SU-DHL-6 (cell line): ENCODE results near the gene SPACA5.
"Not testable (repeated sequence)": the region's sequence is repeated elsewhere in the genome, so short reads cannot be mapped to it uniquely, and the experiment has no call there.

Experiments used
- H2AFZ ChIP-seq: fragments of 200-600 bp; sonication (generic); 2 replicates; pipeline ENCODE4 v1.6.1; 2014; ENCODE audit warnings: low read depth, mild to moderate bottlenecking, moderate library complexity, mixed read lengths, antibody characterized with exemption, low read length; ENCODE audit not compliant: severe bottlenecking
- H3F3A ChIP-seq: fragments of 200-600 bp; shearing (Covaris generic); 2 replicates; pipeline ENCODE4 v1.6.0; 2016; ENCODE audit warnings: antibody characterized with exemption, mild to moderate bottlenecking; ENCODE audit not compliant: insufficient read depth
- H3K27ac ChIP-seq: fragments of 200-600 bp; sonication (generic); 2 replicates; pipeline ENCODE4 v1.5.1; 2016; ENCODE audit warnings: low read depth, mild to moderate bottlenecking, low read length, moderate library complexity, mixed read lengths
- H3K27me3 ChIP-seq: fragments of 200-600 bp; sonication (generic), shearing (Covaris generic); 2 replicates; pipeline ENCODE4 v1.6.0; 2014; ENCODE audit warnings: mild to moderate bottlenecking, low read length
- H3K36me3 ChIP-seq: fragments of 200-600 bp; sonication (generic); 2 replicates; pipeline ENCODE4 v1.6.1; 2014; ENCODE audit warnings: mild to moderate bottlenecking, low read length, mixed read lengths
- H3K4me2 ChIP-seq: fragments of 300-600, 200-600 bp; shearing (Covaris generic), sonication (generic); 2 replicates; pipeline ENCODE4 v1.6.0; 2014; ENCODE audit warnings: low read length, low read depth, mild to moderate bottlenecking; ENCODE audit not compliant: poor library complexity, severe bottlenecking
- H3K4me3 ChIP-seq: fragments of 200-600 bp; sonication (generic); 2 replicates; pipeline ENCODE4 v1.5.1; 2014; ENCODE audit warnings: antibody characterized with exemption, low read length, mild to moderate bottlenecking, mixed read lengths; ENCODE audit not compliant: insufficient read depth, poor library complexity, severe bottlenecking
- H3K79me2 ChIP-seq: fragments of 200-600 bp; sonication (generic); 2 replicates; pipeline ENCODE4 v1.6.1; 2014; ENCODE audit warnings: mild to moderate bottlenecking, low read length, moderate library complexity; ENCODE audit not compliant: insufficient read depth
- H3K9ac ChIP-seq: fragments of 200-600 bp; sonication (generic); 2 replicates; pipeline ENCODE4 v1.7.0; 2014; ENCODE audit warnings: mild to moderate bottlenecking, low read length
- H3K9me2 ChIP-seq: fragments of 200-600 bp; sonication (generic); replicated peaks from 2 replicates; pipeline ENCODE4 v1.6.1; 2014; ENCODE audit warnings: low read length; ENCODE audit not compliant: insufficient read depth
- H3K9me3 ChIP-seq: fragments of 200-600 bp; sonication (generic); 2 replicates; pipeline ENCODE4 v1.6.1; 2014; ENCODE audit warnings: low read length, mixed read lengths; ENCODE audit not compliant: insufficient read depth
- H4K20me1 ChIP-seq: fragments of 200-600 bp; sonication (generic); 2 replicates; pipeline ENCODE4 v1.6.1; 2014; ENCODE audit warnings: low read depth, mild to moderate bottlenecking, antibody characterized with exemption, low read length, moderate library complexity, mixed read lengths
- CTCF ChIP-seq: fragments of 200-600 bp; sonication (generic); IDR thresholded peaks from one replicate; pipeline ENCODE4 v1.5.1; 2017; ENCODE audit warnings: antibody characterized with exemption, mild to moderate bottlenecking, low read length, moderate library complexity; ENCODE audit not compliant: insufficient read depth, poor library complexity, severe bottlenecking
- EZH2phosphoT487 ChIP-seq: fragments of 200-600 bp; sonication (generic), shearing (Covaris generic); conservative IDR thresholded peaks from 2 replicates; pipeline ENCODE4 v1.6.1; 2018; ENCODE audit warnings: mild to moderate bottlenecking, antibody characterized with exemption, low read length, moderate library complexity, mixed read lengths

The SPACA5 gene

GRCh38 chrX:48019892-48020291, 13.1 kb downstream of the SPACA5 start:
- H3K27me3 ChIP-seq, H3K79me2 ChIP-seq, H3K9me2 ChIP-seq, H3F3A ChIP-seq, H4K20me1 ChIP-seq, H3K4me2 ChIP-seq, H2AFZ ChIP-seq, H3K4me3 ChIP-seq, H3K27ac ChIP-seq, H3K9me3 ChIP-seq, H3K9ac ChIP-seq, H3K36me3 ChIP-seq: not testable (repeated sequence)

- not testable (repeated sequence) for H4K20me1 ChIP-seq, H3K9me3 ChIP-seq, H3K27ac ChIP-seq, H3F3A ChIP-seq, H3K9me2 ChIP-seq, H3K4me3 ChIP-seq, H3K36me3 ChIP-seq, H3K27me3 ChIP-seq, H3K79me2 ChIP-seq
- H2AFZ ChIP-seq, result peak overlapping the region; percentile 96
- H3K4me2 ChIP-seq, result peak overlapping the region; percentile 87
- peak overlapping the region; percentile 85; the same call in 1 of the 2 replicates for H3K9ac ChIP-seq
Measured at GRCh38 chrX:48020472-48020871, 13.7 kb downstream of the SPACA5 start.

- Histone ChIP-seq H3F3A (no peaks in the 10 kb centered on the region), H3K9ac (peak overlapping the region; percentile 85), H3K4me3 (peak overlapping the region; percentile 81), H3K79me2 (no peaks in the 10 kb centered on the region), H4K20me1 (no peaks in the 10 kb centered on the region), H3K27ac (peak overlapping the region; percentile 77), H3K4me2 (peak overlapping the region; percentile 87), H3K9me2 (no peaks in the 10 kb centered on the region), H3K36me3 (no peaks in the 10 kb centered on the region), H3K9me3 (no peaks in the 10 kb centered on the region), H2AFZ (peak overlapping the region; percentile 96), H3K27me3 (no peaks in the 10 kb centered on the region)
- TF ChIP-seq EZH2phosphoT487 (no peak), CTCF (no peak)
Measured at GRCh38 chrX:48021026-48021900, 14.5 kb downstream of the SPACA5 start.

- Histone ChIP-seq H3K36me3 (no peaks in the 10 kb centered on the region), H3K9me2 (no peaks in the 10 kb centered on the region), H3K4me2 (peak overlapping the region; percentile 87), H3F3A (no peaks in the 10 kb centered on the region), H3K27ac (no peak overlapping the region), H2AFZ (no peak overlapping the region), H4K20me1 (no peaks in the 10 kb centered on the region), H3K27me3 (no peaks in the 10 kb centered on the region), H3K9ac (no peak overlapping the region), H3K9me3 (no peaks in the 10 kb centered on the region), H3K4me3 (no peak overlapping the region), H3K79me2 (no peaks in the 10 kb centered on the region)
- no peak for TF ChIP-seq EZH2phosphoT487
Measured at GRCh38 chrX:48022100-48022499, 15.3 kb downstream of the SPACA5 start.

GRCh38 chrX:48022738-48023137, 15.9 kb downstream of the SPACA5 start:
- no peak overlapping the region for H3K27ac ChIP-seq
- H3K79me2 ChIP-seq, result no peaks in the 10 kb centered on the region
- no peaks in the 10 kb centered on the region for H3K9me2 ChIP-seq
- H3K4me2 ChIP-seq, result no peak overlapping the region
- no peaks in the 10 kb centered on the region for H3F3A ChIP-seq
- no peaks in the 10 kb centered on the region for H3K36me3 ChIP-seq
- H3K9ac ChIP-seq, result no peak overlapping the region
- H4K20me1 ChIP-seq, result no peaks in the 10 kb centered on the region
- H2AFZ ChIP-seq, result no peak overlapping the region
- no peaks in the 10 kb centered on the region for H3K27me3 ChIP-seq
- TF ChIP-seq EZH2phosphoT487, result no peak
- TF ChIP-seq CTCF, result no peak
- H3K4me3 ChIP-seq, result no peak overlapping the region
- no peaks in the 10 kb centered on the region for H3K9me3 ChIP-seq
